Activated naive CD4-positive, alpha-beta T cell treated with anti-CD3 and anti-CD28 coated beads, Interleukin-2, amount 50 U/mL, for 72 hours (primary cell): Measurements from ENCODE around the gene SDR39U1. TPM values are rescaled to one million over a fixed set of nuclear protein-coding genes. Genes with fewer than 3 reads are reported as not detected.

Source experiments
- ATAC-seq, 2 donors: fragments of 150-1000 bp; cut with Tn5 transposase; 2 replicates each; pipeline ENCODE4 v1.10.0; 2021; ENCODE audit warnings: mild to moderate bottlenecking in 2 of 2, moderate library complexity in 2 of 2
- DNase-seq, 2 donors: peaks; one replicate each; pipeline ENCODE4 v3.0.0; 2021 to 2022; ENCODE audit warnings: low spot score in 2 of 2
- H3K27ac Mint-ChIP-seq, 2 donors: one replicate each; pipeline ENCODE4 v1.8.0; 2022; ENCODE audit warnings: mild to moderate bottlenecking in 2 of 2, mixed read lengths in 2 of 2
- H3K36me3 Mint-ChIP-seq, 2 donors: one replicate each; pipeline ENCODE4 v1.8.0; 2022; ENCODE audit warnings: mixed read lengths in 2 of 2
- H3K9me3 Mint-ChIP-seq, 2 donors: one replicate each; pipeline ENCODE4 v1.8.0; 2022; ENCODE audit warnings: mixed read lengths in 2 of 2
- total RNA-seq, 2 donors: library from RNA; stranded (reverse); gene quantifications; one replicate each; pipeline ENCODE4 v1.2.3, GENCODE V29; 2022

The SDR39U1 gene
- total RNA-seq, 2 donors from 2014 or later = 50.6 to 72.3 TPM

DNA sequence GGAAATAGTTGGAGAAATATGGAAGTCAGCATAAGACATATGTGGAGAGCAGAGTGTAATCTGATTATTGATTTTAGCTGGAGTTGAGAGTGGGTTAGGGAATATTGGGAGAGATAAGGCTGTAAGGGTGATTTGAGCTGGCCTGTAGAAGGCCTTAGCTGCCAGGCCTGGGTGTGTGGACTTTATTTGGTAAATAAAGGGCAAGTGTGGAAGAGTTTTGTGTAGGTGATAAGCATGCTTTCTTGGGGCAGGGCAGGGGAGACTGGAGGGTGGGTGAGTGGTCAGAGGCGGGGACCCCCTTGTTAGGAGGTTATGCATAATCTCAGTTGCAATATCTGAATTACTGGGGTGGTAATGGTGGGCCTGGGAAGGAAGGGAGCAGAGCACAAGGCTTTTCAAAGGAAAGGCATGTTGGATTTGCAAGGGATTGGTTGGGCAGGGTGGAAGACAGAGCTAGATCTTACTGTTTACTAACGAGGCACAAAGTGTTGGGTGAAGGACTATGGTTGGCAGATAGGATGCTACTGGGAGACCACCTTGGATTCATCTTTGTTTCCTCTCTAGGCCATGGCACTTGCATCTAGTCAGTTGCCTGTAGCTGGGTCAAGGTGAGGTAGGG lies 7.3 kb downstream of the SDR39U1 start:
- ATAC-seq (no peak), DNase-seq (no peak)
- peaks cover 26 to 36% of the 10 kb centered on the region in 2 donors for H3K36me3 Mint-ChIP-seq
- H3K27ac Mint-ChIP-seq = peak overlapping the region; percentile 32 to 36
- H3K9me3 Mint-ChIP-seq = no peaks in the 10 kb centered on the region

DNA sequence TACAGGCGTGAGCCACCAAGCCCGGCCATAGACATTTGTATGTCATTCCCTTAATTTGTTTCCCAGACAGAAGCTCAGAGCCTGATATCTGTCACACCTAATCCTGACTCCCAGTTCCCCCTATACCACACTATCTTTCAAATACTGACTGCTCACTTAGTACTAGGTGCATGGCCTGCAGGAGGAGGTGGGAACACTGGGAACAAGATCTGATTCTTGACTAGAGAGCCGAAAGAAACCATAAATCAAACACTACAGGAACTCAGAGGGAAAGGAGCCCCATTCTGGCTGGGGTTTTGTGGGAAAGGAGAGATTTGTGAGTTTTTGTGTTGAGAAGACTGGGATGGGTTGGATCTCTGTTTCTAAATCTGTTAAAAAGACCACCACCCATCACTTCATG lies 7.9 kb downstream of the SDR39U1 start:
- ATAC-seq (no peak), DNase-seq (no peak)
- Mint-ChIP-seq H3K27ac (peak overlapping the region; percentile 36 to 73), H3K9me3 (no peaks in the 10 kb centered on the region), H3K36me3 (peaks cover 27 to 33% of the 10 kb centered on the region in 2 donors)

DNA sequence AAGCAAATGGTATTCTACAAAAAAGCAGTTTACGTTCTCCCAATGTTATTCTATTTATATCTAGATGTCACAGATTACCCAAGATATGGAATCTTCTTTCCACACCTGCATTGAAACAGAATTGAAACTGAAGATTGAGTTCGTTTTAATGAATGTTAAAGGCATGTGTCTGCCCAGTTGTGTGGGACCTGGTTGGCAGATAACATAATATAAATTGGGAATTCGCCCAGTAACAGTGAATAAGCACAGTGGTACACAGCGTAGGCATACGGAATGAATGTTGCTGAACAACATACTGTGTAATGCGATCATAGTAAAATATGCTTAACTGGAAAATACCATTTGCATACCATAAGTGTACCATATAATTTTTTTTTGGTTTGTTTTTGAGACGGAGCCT lies 8.5 kb downstream of the SDR39U1 start:
- Mint-ChIP-seq H3K36me3 (peaks cover 26 to 27% of the 10 kb centered on the region in 2 donors), H3K9me3 (no peaks in the 10 kb centered on the region), H3K27ac (no peak overlapping the region)
- ATAC-seq (no peak), DNase-seq (no peak)

DNA sequence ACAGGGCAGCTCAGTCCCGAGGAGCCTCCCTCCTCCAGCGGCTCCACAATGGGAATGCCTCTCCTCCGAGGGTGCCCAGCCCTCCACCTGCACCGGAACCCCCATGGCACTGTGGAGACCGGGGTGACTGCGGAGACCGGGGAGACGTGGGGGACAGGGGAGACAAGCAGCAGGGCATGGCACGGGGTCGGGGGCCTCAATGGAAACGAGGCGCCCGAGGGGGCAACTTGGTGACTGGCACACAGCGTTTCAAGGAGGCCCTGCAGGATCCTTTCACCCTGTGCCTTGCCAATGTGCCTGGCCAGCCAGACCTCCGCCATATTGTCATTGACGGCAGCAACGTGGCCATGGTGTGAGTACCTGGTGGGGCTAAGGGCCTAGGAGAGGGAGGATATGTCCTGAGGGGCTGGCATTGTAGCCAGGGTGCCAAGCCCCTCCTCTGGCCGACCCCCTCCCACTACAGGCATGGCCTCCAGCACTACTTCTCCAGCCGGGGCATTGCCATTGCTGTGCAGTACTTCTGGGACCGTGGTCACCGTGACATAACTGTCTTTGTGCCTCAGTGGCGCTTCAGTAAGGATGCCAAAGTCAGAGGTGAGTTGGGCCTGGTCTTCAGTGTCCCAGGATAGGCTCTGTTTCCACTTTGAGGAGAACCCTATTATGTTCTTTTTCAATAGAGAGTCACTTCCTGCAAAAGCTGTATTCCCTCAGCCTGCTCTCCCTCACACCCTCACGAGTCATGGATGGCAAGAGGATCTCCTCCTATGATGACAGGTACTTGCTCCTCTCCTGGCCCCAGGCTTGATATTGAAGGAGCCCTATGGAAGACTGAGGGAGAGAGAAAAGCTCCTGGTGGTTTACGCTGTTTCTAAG lies 10.1 kb downstream of the SDR39U1 start:
- ATAC-seq (no peak), DNase-seq (no peak)
- Mint-ChIP-seq H3K36me3 (peaks cover 26 to 27% of the 10 kb centered on the region in 2 donors), H3K9me3 (no peaks in the 10 kb centered on the region), H3K27ac (peak overlapping the region; percentile 53 to 88)

DNA sequence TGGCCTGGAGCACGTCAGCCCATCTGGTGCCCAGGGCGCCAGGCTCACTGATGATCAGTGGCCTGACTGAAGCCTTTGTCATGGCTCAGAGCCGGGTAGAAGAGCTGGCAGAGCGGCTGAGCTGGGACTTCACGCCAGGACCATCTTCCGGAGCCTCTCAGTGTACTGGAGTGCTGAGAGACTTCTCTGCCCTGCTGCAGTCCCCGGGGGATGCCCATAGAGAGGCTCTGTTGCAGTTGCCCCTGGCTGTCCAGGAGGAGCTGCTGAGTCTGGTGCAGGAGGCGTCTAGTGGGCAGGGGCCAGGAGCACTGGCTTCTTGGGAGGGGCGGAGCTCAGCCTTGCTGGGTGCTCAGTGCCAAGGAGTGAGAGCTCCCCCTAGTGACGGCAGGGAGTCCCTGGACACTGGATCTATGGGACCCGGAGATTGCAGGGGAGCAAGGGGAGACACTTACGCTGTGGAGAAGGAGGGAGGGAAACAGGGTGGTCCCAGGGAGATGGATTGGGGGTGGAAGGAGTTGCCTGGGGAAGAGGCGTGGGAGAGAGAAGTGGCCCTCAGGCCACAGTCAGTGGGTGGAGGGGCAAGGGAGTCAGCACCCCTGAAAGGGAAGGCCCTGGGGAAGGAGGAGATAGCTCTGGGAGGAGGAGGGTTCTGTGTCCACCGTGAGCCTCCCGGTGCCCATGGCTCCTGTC lies 10.9 kb downstream of the SDR39U1 start:
- ATAC-seq (peak; percentile 55 to 69), DNase-seq (peak; percentile 83 to 95)
- no peaks in the 10 kb centered on the region for H3K9me3 Mint-ChIP-seq
- peak overlapping the region; percentile 88 to 96 for H3K27ac Mint-ChIP-seq
- H3K36me3 Mint-ChIP-seq = peaks cover 22 to 27% of the 10 kb centered on the region in 2 donors

DNA sequence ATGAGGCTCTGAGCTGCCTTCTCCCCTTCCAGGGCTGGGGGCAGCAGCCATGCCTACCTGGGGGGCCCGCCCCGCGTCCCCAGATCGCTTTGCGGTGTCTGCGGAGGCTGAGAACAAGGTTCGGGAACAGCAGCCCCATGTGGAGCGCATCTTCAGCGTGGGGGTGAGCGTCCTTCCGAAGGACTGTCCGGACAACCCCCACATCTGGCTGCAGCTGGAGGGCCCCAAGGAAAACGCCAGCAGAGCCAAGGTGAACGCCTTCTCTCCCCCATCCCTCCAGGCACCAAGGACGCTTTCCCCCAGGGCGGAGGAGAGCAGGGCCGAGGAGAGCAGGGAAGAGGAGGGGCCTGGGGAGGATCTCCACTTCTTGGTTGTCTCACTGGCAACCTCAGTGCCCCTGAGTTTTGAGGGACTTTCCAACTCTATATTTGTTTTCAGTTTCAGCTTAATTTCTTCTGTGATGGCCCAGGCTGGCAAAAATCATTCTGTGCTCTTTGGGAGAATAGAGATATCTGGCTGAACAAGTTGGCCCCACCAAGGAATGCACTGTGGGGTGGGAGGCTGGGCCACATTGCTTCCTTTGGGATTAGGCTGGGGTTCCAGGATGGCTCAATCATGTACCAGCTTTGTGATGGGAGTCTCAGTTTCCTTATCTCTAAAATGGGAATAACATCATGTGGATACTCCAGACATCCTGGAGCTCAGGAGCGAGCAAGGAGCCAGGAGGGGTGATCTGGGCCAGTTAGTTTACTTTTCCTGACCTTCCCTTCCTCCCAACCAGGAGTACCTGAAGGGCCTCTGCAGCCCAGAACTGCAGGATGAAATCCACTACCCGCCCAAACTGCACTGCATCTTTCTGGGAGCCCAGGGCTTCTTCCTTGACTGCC lies 11.7 kb downstream of the SDR39U1 start:
- peak in 1 of 2 donors; percentile 68 for DNase-seq

DNA sequence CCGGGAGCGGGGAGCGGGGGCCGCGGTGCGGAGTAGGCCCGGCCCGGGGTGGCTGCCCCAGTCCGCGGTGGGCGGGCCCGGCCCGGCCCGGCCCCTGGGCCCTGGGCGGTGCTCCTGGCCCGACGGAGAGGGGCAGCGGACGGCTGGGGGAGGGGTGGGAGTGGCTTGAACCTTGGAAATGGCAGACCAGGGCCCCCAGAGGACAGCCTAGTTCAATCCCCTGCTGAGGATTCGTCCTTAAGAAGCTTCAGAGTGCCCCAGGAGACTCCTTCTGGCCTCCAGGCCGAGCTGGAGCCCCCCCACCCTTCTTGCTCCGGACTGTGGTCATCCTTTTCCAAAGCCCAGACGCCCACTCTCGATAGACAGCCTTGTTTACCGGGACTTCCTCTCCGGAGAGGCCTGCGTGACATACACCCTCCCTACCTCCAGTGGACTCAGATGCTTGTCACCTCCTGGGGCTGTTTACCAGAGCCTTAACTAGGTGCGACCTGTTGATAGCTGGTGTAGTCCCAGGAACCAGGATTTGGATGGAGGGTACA lies 12.4 kb downstream of the SDR39U1 start:
- ATAC-seq (peak; percentile 67 to 69), DNase-seq (peak in 1 of 2 donors; percentile 44)
- peak overlapping the region; percentile 88 to 96 for H3K27ac Mint-ChIP-seq
- H3K9me3 Mint-ChIP-seq = no peaks in the 10 kb centered on the region
- H3K36me3 Mint-ChIP-seq = peaks cover 21 to 27% of the 10 kb centered on the region in 2 donors

More for the DNA sequence above, 11.7 kb downstream of the SDR39U1 start:
- peak overlapping the region; percentile 88 to 96 for H3K27ac Mint-ChIP-seq
- H3K9me3 Mint-ChIP-seq = no peaks in the 10 kb centered on the region
- peak; percentile 43 to 67 for ATAC-seq
- peaks cover 21 to 27% of the 10 kb centered on the region in 2 donors for H3K36me3 Mint-ChIP-seq

DNA sequence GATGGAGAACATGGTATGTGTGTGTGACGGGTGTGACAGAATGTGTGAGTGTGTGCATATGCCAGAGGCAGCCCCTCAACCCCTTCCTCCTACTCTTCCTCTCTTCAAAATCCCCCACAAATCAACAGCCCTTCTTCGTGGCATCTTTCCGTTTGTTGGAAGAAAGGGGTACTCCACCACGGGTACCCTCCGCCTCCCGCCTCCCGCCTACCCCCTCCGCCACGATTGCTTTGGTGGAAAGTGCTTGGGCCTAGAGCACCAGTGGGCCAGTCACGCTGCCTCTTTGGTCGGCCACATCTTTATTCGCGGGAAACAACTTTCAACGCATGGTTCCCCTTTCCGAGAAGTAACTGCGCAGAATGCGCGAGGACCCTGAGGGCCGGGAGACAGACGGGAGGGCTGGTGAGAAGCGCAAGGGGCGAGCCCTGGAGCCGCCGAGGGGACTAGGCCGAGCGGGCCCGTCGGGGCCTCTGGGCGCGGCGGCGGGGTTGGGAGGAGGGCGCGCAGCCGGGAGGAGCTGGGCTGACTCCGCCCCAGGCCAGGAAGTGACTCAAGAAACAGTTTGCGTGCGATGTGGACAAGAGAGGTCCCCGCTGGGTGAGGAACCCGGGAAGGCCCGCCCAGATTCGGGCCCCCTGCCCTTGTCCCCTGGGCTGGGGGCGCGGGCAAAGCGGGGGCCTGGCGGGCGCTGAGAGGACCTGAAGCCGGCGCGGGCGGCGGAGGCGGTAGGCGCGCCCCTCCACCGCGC lies 13.0 kb downstream of the SDR39U1 start, which contains the start of the genes CBLN3 and KHNYN:
TSS of gene CBLN3 (minus strand) at position 274 of the 748 bp plus-strand sequence. CDS start 614 bp downstream, outside the sequence.
TSS of gene KHNYN (plus strand) at position 560 of the 748 bp plus-strand sequence. CDS start 777 bp downstream, outside the sequence.
- peak within 1 kb of the TSS; percentile 88 to 96 for H3K27ac Mint-ChIP-seq
- H3K9me3 Mint-ChIP-seq = no peaks in the 10 kb centered on the region
- ATAC-seq = peak; percentile 84 to 89
- H3K36me3 Mint-ChIP-seq = peaks cover 21 to 27% of the 10 kb centered on the region in 2 donors
- peak; percentile 85 to 92 for DNase-seq

DNA sequence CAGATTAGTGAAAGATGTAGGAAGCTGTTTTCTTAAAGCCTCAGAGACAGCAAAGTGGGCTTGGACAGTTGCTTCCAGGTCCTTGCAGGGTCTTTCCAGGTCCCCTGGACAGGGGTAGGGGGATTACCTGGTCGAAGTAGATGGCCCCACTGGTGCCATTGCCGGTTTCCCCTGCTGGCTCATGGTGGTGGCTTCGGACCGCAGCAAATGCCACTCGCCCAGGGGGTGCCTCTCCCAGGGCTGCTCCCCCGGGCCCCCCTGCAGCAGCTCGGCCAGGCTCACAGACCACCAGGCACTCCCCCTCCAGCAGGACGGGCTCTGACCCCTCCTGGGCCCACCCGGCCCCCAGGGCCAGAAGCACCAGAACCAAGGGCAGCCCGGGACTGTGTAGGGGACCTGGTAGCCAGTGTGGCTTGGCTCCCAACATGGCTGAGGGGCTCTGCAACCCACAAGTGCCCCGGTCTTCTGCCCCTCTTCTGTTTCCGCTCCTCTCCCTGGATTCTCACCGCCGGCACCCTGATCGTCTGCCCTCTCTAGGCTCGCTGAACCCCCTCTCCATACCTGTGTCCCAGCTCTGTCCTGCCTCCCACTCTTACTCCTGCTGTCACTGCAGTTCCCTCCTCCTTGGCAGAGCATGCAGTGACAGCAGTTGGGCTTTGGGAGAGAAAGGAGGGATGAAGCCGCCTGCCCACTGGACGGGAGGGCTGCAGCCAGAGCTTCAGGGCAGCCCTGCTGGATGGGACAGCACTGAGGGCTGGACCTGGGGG lies 13.8 kb downstream of the SDR39U1 start:
- ATAC-seq (no peak), DNase-seq (no peak)
- peaks cover 21 to 27% of the 10 kb centered on the region in 2 donors for H3K36me3 Mint-ChIP-seq
- no peaks in the 10 kb centered on the region for H3K9me3 Mint-ChIP-seq
- H3K27ac Mint-ChIP-seq = peak overlapping the region; percentile 88 to 96

DNA sequence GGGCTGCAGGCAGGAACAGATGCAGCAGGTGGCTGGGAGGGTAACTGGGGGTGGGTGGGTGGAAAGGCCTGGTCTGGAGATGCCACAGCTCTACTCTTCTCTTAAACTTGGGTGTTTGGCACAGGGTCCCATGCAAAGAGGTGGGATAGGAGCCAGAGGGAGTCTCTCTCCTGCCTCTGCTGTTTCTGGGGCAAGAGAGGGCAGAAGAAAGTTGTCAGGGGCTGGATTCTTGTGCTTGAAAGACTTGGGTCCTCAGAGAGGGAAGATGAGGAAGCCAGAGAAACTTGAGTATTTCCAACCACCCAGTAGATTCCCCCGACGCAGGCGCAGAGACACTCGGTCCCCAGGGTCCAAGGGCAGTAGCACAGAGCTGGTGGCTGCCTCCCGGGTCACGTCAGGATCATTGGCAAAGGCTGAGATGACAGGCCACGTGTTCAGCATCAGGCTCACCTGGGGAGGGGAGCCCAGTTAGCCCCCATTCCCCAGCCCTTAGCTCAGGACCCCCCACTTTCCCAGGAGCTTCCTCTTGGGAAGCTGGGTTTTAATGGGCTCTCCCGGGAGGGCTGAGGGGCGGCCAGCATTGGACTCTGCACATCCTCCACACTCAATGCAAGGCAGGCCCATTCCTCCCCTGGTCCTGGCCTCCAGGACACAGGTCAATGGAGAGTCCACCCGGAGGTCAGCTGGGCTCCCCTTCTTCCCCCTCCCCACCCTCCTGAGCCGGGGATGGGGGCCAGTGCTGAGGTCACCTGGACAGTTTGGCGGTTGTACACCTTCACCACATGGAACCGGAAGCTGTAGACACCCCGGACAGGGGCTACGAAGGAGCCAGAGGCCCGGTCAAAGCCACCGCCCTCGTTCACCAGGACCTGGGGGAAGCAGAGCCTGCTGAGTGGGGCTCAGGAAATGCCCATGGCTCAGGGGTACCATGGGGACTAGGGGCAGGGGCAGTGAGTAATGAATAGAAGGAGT lies 14.8 kb downstream of the SDR39U1 start:
- no peak for ATAC-seq
- no peaks in the 10 kb centered on the region for H3K9me3 Mint-ChIP-seq
- peaks cover 12 to 18% of the 10 kb centered on the region in 2 donors for H3K36me3 Mint-ChIP-seq
- no peak for DNase-seq
- H3K27ac Mint-ChIP-seq = peak overlapping the region; percentile 81 to 88

DNA sequence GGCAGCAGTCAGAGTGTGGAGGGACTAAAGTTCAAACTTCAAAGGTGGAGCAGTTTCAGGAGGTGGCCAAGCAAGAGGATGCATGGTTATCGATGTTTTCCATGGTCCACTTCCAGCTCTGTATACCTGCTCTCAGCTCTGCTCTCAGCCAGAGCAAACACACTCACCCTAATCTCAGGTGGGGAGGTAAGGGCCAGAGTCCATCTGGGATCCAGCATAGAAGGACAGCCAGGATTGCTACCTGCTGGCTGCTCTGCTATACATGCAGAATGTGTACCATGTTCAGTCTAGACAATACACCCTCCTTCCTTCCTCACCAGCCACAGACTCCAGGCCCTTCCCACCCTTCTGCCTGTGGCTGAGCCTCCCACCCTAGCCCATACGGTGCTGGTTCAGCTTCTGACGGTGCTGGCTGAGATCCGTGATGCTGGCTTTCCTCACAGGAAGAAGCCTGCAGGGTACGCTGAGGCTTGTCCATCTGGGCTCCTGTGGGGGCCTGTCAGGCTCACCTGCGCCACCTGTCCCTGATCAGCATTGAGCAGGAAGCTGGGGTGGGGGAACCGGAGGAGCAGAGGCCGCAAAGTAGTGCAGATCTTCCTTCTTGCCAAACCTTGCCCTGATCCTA lies 15.6 kb downstream of the SDR39U1 start:
- Mint-ChIP-seq H3K36me3 (peaks cover 11 to 17% of the 10 kb centered on the region in 2 donors), H3K27ac (peak overlapping the region in 1 of 2 donors; percentile 52), H3K9me3 (no peaks in the 10 kb centered on the region)
- ATAC-seq = no peak
- DNase-seq = no peak

DNA sequence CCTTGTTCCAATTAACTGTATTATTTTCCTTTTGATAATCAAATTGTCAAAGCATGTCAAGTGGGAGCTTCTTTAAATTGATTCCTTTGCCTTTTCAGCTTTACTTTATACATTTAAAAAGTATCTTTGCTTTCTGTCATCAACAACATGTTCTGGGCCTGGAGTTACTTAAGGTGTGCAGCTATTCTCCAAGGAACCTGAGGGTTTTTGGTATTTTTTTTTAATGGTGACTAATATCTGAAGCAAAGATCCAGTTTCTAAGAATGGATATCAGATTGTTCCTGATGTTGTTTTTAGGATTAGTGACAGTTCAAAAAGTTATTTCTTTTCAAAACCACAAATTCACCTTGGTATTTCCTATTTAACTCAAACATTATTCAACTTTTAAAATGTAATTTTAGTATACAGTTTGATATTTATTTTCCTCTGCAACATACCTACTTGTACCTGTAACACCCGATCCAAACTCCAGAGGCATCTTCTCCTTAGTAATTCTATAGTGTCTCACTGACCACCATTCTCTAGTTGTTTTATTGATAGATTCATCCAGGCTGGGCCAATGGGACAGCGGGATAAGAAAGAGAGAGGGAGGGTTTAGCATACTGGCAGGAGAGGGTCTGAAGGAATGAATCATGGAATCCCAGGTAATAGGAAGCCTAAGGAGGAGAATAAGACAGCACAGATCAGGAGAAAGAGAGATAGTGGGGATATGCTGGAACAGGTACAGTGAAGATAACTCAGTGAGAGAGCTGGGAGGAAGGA lies 16.2 kb downstream of the SDR39U1 start:
- H3K27ac Mint-ChIP-seq = peak overlapping the region in 1 of 2 donors; percentile 52

More for the DNA sequence above, 16.2 kb downstream of the SDR39U1 start:
- Mint-ChIP-seq H3K9me3 (no peaks in the 10 kb centered on the region), H3K36me3 (peaks cover 4 to 11% of the 10 kb centered on the region in 2 donors)
- ATAC-seq (no peak), DNase-seq (no peak)
